NT2/D1 (cell line): ENCODE data around the gene PRKCSH.

Experiments
- SUZ12 ChIP-seq: IDR thresholded peaks from 2 replicates; pipeline ENCODE4 v1.6.1; 2011; ENCODE audit not compliant: insufficient read length, insufficient read depth; ENCODE audit errors: extremely low read depth
- ZNF274 ChIP-seq: IDR thresholded peaks from 2 replicates; pipeline ENCODE4 v1.6.1; 2011; ENCODE audit warnings: mild to moderate bottlenecking, low read depth, low read length

DNA sequence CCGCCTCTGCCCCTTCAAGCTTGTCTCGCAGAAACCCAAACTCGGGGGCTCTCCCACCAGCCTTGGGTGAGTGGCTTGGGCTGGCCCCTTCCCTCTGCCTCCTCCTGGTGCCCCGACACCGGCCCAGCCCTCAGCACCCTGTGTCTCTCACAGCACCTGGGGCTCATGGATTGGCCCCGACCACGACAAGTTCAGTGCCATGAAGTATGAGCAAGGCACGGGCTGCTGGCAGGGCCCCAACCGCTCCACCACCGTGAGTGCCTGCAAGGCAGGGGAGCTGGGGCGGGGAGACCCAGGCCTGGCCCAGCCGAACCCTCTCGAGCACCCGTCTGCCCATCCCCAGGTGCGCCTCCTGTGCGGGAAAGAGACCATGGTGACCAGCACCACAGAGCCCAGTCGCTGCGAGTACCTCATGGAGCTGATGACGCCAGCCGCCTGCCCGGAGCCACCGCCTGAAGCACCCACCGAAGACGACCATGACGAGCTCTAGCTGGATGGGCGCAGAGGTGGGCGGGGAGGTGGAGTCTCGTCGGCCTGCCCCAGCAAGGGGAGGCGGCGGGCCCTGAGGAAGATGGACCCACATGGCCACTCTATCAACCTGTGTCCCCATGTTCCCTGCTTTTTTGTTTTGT lies 13.6 kb downstream of the PRKCSH start:
- no peak for TF ChIP-seq ZNF274
- no peak for TF ChIP-seq SUZ12
